Cerebellar nuclear complex (tissue), 1 donor: ENCODE measurements around the gene CALU.

ENCODE experiments used
- DNase-seq, 2 experiments: peaks; one replicate each; lab custom pipeline; 2025; lab: John Stamatoyannopoulos, UW

Gene CALU

GRCh38 chr7:128747327-128748079 is 8.3 kb downstream of the CALU start:
- no peak for DNase-seq

GRCh38 chr7:128752251-128752650 is 13.1 kb downstream of the CALU start:
- DNase-seq = no peak

DNA sequence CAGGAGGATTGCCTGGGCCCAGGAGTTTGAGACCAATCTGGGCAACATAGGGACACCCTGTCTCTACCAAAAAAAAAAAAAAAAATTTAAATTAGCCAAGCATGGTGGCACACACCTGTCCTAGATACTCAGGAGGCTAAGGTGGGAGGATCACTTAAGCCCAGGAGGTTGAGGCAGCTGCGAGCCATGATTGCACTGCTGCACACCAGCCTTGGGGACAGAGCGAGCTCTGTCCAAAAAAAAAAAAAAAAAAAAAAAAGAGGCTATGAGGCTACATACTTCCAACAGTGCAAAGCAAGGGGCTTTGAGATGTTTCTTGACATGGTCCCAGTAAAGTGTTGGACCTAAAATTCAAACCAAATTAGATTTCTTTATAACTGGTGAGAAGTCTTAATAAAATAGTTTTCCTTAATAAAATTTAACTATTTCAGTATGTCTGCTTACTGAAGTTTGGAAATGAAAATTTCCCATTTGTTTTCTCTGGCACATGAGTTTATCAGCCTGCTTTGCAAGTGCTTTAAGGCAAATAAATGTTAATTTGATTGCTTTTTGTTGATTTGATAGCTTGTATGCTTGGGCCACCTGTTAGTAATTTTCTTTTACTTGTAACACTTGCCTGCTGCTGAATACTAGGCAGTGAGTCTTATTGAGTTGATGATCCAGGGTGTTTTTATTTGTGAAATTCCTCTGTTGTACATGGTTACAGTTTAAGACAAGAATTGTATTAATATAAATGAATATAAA is 16.1 kb downstream of the CALU start:
- no peak for DNase-seq

DNA sequence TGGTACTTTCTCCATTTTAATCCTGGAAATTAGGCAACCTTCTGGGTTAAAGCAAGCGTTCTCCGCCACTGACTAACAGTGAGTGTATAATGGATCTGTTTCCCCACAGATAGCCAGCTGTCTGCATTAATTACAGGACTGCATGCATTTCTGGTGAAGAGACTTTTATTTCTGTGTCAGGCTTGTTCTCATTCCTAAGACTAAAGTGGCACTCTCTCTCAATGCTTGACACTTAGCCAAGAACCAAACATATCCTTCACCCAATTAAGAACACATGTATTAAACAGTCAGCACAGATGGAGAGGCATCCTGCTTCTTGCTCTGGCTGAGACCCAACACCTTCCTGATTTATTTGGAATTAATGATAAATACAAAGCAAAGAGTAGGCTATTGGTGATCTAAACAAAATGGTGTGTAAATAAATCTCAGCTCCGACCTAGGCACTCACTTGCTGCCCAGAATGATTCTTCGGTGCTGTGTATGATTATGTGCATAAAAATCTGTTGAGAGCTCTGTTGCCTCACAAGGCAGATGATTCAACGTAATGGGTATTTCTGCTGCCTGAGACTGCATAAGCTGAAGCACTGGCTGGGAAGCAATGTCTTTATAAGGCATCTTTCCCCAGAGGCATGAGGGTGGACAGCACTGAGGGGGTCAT is 16.8 kb downstream of the CALU start:
- DNase-seq = no peak

DNA sequence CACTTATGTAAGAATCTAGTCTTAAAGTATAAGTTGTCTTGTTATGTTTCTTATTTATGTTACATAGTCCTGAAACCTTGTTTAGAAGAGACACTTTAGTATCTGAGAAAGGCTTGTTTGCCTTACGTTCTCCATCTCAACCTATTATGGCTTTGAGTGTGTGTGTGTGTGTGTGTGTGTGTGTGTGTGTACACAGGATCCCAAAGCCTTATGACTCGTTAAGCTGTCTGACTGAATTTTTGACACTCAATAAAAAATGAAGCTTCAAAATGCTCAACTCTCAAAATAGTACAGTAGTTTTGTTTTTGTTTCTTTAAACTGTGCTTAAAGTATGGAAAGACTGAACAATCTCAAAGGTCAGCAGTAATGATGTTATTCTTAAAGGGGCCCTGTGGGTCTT is 18.0 kb downstream of the CALU start:
- no peak for DNase-seq

DNA sequence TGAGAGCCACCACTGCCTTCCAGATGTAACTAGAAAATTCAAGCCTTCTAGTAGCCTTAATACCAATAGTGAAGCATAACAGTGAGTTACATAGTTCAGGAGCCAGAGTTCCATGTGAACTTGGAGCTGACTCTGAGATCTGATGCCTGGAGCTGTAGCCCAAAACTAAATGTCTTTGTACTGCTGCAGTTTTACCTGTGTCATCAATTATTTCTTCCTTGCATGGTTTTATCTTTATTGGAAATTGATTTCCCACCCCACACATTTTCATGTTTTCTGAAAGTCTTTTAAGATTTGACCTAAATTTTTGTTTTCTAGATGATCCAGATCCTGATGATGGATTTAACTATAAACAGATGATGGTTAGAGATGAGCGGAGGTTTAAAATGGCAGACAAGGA is 19.4 kb downstream of the CALU start:
- no peak for DNase-seq

- DNase-seq = no peak
Measured at GRCh38 chr7:128759242-128759641, 20.1 kb downstream of the CALU start.

- no peak for DNase-seq
Measured at GRCh38 chr7:128763541-128763940, 24.4 kb downstream of the CALU start.

DNA sequence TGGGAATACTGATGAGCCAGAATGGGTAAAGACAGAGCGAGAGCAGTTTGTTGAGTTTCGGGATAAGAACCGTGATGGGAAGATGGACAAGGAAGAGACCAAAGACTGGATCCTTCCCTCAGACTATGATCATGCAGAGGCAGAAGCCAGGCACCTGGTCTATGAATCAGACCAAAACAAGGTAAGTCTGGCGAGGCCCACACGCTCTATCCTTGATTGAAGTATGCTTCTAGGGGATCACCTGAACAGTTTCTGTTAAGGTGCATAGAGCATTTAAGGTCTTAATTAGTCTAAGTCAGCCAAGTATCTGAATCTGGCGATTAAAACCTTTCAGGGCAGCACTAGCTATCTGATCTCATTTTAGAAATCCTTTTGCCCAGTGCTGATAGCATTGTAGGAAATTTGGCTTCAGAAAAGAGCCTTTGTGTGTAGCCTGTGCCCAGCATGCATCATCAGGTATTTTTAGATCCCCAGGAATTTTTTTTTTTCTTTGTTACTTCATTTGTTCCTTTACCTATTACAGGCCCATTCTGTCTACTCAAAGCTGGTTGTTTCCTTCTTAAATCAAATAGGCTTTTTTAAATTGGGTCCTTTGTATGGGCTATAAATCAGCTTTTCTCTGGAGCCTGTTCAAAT is 28.4 kb downstream of the CALU start:
- no peak for DNase-seq

DNA sequence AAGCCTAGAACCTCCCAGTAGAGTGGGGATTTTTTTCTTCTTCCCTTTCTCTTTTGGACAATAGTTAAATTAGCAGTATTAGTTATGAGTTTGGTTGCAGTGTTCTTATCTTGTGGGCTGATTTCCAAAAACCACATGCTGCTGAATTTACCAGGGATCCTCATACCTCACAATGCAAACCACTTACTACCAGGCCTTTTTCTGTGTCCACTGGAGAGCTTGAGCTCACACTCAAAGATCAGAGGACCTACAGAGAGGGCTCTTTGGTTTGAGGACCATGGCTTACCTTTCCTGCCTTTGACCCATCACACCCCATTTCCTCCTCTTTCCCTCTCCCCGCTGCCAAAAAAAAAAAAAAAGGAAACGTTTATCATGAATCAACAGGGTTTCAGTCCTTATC is 31.1 kb downstream of the CALU start:
- DNase-seq = no peak

- no peak for DNase-seq
Measured at GRCh38 chr7:128773604-128774003, 34.4 kb downstream of the CALU start.

- no peak for DNase-seq
Measured at GRCh38 chr7:128774029-128774689, 35.0 kb downstream of the CALU start.

DNA sequence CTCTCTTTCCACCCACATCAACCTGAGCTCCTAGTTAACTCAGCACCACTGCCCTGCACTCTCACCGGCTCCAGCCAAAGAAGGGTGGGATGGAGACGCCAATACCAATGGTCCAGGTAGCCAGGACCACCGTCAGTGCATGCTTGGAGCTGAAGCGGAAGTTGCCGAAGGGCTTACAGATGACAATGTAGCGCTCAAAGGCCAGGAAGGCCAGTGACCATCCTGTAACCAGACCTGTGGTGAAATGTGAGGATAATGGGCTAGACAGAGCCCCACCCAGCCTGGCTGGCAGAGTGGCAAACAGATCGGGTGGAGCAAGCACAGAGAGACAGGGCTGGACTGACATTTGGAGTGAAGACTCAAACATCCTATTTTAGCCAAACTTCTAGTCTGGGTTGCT is 35.8 kb downstream of the CALU start:
- DNase-seq = no peak

GRCh38 chr7:128775744-128776474 is 36.8 kb downstream of the CALU start, which contains the start of gene OPN1SW:
Gene OPN1SW (minus strand): TSS chr7:128775794. CDS start chr7:128775781, 13 bp downstream.
- no peak for DNase-seq

DNA sequence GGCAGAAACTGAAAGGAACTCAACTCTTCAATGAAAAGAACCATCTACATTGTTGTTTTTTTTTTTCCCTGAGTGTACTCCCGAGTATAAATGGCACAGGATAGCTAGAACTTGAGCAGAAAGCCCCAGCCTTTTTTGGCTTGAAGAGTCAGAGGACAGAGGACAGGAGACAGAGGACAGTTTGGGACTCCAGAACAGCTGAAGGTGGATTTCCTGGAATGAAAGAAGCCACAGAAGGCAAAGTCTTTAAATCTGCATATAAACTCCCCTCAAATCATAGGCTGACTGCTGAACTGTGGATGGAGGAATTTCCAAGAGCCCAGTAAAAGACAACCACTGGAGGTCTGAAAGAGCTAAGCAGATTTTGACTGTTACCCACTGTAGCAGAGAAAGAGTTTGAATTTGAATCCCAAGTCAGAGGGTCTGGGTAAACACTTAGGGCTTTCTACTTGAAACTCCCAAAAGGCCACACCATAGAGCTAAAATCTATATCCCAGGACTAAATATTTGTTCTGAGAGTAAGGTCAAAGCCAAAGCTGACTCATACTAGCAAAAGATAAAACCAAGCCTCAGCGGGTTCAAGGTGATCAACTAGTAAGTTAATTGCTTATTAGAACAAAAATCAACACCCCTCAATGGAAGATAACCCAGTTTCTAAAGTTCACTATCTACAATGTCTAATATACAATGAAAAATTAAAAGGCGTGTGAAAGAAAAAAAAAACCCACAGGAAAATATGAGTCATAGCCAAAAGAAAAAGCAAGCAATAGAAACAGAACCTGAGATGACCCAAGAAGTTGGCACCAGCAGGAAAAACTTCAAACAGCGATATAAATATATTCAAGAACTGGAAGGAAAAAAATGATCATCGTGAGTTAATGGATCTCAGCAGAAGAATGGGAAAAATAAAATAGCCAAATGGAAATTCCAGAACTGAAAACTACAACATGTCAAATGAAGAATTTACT is 38.3 kb downstream of the CALU start:
- DNase-seq = no peak

DNA sequence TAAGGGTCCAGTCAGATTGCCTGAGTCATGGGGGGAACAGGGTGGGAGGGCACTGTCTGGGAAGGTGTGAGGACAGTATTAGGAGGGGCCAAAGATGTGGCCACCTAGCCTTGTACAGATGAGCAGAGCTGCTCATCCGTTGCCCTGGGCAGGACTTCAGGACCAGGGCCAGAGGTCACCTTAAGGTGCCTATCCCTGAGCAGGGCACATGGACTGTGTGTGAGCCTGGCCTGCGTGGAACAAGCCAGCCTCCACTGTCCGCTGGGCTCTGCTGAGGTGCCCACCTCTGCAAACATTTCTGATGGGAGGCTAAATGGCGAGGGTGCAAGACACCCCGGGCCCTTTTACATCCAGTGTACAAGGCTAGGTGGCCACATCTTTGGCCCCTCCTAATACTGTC is 39.8 kb downstream of the CALU start:
- no peak for DNase-seq

- DNase-seq = no peak
Measured at GRCh38 chr7:128781126-128781525, 42.0 kb downstream of the CALU start.

GRCh38 chr7:128781851-128782250 is 42.7 kb downstream of the CALU start:
- DNase-seq = no peak

- DNase-seq = no peak
Measured at GRCh38 chr7:128783143-128783861, 44.1 kb downstream of the CALU start.
